PFSK-1 (cell line): ENCODE data around the gene SLC25A34.

ENCODE experiments used
- FOXP2 ChIP-seq: optimal IDR thresholded peaks from 2 replicates; pipeline ENCODE3; 2011; ENCODE audit warnings: borderline replicate concordance, control low read depth, inconsistent platforms; ENCODE audit not compliant: insufficient read depth; ENCODE audit errors: extremely low read length, extremely low read depth
- POLR2AphosphoS5 ChIP-seq: IDR thresholded peaks from 2 replicates; pipeline ENCODE4 v1.6.1; 2012; ENCODE audit warnings: low read depth, mild to moderate bottlenecking, control low read depth, low read length, moderate library complexity
- SIN3A ChIP-seq: IDR thresholded peaks from 2 replicates; pipeline ENCODE4 v1.6.1; 2012; ENCODE audit warnings: mild to moderate bottlenecking, low read length, moderate library complexity, borderline replicate concordance; ENCODE audit not compliant: insufficient read depth
- TAF1 ChIP-seq: IDR thresholded peaks from 2 replicates; pipeline ENCODE4 v1.6.1; 2012; ENCODE audit warnings: low read length, control low read depth, borderline replicate concordance; ENCODE audit not compliant: insufficient read depth
- TF ChIP-seq, protein P1 (sequence below), 2 experiments: IDR thresholded peaks; 2 replicates each; pipeline versions ENCODE4 v1.6.1 to v1.8.0; 2011 to 2012; ENCODE audit warnings: low read depth in 2 of 2, low read length in 2 of 2, control low read depth in 1 of 2, inconsistent platforms in 1 of 2, mild to moderate bottlenecking in 1 of 2, moderate library complexity in 1 of 2; ENCODE audit not compliant: insufficient read depth in 1 of 2

The SLC25A34 gene

DNA sequence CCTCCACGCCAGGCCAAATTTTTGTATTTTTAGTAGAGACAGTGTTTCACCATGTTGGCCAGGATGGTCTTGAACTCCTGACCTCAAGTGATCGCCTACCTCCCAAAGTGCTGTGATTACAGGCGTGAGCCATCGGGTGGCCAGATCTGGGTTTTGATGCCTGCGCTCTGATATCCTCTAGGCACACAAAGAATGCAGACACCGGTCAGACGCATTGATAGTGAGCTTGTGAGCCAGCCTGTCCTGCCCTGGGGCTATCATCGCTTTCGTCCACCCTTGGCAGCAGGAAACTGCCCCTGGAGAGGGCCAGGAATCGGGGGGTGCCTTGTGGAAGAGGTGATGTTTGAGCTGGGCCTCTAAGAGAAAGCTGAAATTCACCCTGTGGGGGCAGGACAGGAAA lies 26.5 kb downstream of the SLC25A34 start:
- TF ChIP-seq TAF1 (no peak), POLR2AphosphoS5 (no peak), SIN3A (no peak), FOXP2 (no peak)
- TF ChIP-seq, protein P1, sequence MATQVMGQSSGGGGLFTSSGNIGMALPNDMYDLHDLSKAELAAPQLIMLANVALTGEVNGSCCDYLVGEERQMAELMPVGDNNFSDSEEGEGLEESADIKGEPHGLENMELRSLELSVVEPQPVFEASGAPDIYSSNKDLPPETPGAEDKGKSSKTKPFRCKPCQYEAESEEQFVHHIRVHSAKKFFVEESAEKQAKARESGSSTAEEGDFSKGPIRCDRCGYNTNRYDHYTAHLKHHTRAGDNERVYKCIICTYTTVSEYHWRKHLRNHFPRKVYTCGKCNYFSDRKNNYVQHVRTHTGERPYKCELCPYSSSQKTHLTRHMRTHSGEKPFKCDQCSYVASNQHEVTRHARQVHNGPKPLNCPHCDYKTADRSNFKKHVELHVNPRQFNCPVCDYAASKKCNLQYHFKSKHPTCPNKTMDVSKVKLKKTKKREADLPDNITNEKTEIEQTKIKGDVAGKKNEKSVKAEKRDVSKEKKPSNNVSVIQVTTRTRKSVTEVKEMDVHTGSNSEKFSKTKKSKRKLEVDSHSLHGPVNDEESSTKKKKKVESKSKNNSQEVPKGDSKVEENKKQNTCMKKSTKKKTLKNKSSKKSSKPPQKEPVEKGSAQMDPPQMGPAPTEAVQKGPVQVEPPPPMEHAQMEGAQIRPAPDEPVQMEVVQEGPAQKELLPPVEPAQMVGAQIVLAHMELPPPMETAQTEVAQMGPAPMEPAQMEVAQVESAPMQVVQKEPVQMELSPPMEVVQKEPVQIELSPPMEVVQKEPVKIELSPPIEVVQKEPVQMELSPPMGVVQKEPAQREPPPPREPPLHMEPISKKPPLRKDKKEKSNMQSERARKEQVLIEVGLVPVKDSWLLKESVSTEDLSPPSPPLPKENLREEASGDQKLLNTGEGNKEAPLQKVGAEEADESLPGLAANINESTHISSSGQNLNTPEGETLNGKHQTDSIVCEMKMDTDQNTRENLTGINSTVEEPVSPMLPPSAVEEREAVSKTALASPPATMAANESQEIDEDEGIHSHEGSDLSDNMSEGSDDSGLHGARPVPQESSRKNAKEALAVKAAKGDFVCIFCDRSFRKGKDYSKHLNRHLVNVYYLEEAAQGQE (IDR thresholded peaks at IDR 0.05; ENCODE audit: insufficient read depth in 1 of 2, low read depth in 2 of 2, low read length in 2 of 2) = no peak

DNA sequence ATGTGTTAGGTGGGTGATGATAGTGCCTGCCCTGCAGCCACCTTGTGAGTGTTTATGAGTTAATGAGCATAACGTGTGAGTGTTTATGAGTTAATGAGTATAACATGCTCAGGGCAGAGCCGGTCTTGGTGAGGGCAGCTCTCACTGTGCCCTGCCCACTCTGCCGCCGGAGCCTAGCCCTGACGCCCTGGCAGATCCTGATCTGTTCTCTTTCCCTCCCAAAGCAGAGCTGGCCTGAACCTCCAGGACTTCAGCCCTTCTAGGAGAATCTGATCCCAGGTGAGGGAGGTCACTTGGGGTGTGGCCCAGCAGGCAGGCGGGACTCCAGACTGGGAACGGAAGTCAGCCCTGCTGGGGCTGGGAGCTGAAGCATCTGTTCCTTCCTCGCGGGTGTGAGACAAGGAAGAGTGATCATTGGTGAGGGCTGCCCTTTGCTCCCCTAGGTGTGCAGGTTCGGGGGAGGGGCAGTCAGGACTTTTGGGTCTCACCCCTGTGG lies 28.3 kb downstream of the SLC25A34 start:
- TF ChIP-seq POLR2AphosphoS5 (no peak), FOXP2 (no peak), TAF1 (no peak), SIN3A (no peak)
- TF ChIP-seq, protein P1 (IDR thresholded peaks at IDR 0.05; ENCODE audit: insufficient read depth in 1 of 2, low read depth in 2 of 2, low read length in 2 of 2) = no peak

DNA sequence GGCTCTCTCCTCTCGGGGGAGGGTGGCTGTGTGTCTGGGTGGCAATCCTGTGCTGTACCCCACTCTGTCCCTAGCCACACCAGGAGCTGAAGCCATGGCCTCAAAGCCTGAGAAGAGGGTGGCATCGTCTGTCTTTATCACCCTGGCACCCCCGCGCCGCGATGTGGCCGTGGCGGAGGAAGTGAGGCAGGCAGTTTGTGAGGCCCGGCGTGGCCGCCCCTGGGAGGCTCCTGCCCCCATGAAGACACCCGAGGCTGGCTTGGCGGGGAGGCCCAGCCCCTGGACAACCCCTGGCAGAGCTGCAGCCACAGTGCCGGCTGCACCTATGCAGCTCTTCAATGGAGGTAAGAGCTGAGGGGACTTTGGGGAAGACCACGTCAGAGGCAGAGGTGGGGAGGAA lies 28.8 kb downstream of the SLC25A34 start:
- TF ChIP-seq FOXP2 = no peak
- TF ChIP-seq, protein P1 (IDR thresholded peaks at IDR 0.05; ENCODE audit: insufficient read depth in 1 of 2, low read depth in 2 of 2, low read length in 2 of 2) = no peak
- no peak for TF ChIP-seq TAF1
- no peak for TF ChIP-seq POLR2AphosphoS5
- TF ChIP-seq SIN3A = no peak

- no peak for TF ChIP-seq POLR2AphosphoS5
- TF ChIP-seq, protein P1 (IDR thresholded peaks at IDR 0.05; ENCODE audit: insufficient read depth in 1 of 2, low read depth in 2 of 2, low read length in 2 of 2) = no peak
- TF ChIP-seq SIN3A = no peak
- TF ChIP-seq TAF1 = no peak
- TF ChIP-seq FOXP2 = no peak
These were observed 29.6 kb downstream of the SLC25A34 start for GRCh38 chr1:15765495-15766194.

- TF ChIP-seq, protein P1 (IDR thresholded peaks at IDR 0.05; ENCODE audit: insufficient read depth in 1 of 2, low read depth in 2 of 2, low read length in 2 of 2) = no peak
- TF ChIP-seq FOXP2 (no peak), TAF1 (no peak), POLR2AphosphoS5 (no peak), SIN3A (no peak)
These were observed 31.9 kb downstream of the SLC25A34 start for GRCh38 chr1:15767941-15768340.
